Activated CD8-positive, alpha-beta memory T cell treated with anti-CD3 and anti-CD28 coated beads for 1 hour (primary cell): Measurements from ENCODE around the gene SMIM13.

Experiments used
- DNase-seq, 2 donors: peaks; one replicate each; pipeline ENCODE4 v3.0.0-alpha.2; 2020; ENCODE audit warnings: low read depth in 1 of 2; ENCODE audit errors: extremely low read depth in 1 of 2

The SMIM13 gene

GRCh38 chr6:11183761-11184362 lies 90.2 kb downstream of the SMIM13 start:
- no peak for DNase-seq

GRCh38 chr6:11185204-11185842 lies 91.7 kb downstream of the SMIM13 start:
- DNase-seq = no peak

GRCh38 chr6:11187301-11187700 lies 93.7 kb downstream of the SMIM13 start:
- no peak for DNase-seq
